ENCODE measurements around the gene GABRB1.

DNA sequence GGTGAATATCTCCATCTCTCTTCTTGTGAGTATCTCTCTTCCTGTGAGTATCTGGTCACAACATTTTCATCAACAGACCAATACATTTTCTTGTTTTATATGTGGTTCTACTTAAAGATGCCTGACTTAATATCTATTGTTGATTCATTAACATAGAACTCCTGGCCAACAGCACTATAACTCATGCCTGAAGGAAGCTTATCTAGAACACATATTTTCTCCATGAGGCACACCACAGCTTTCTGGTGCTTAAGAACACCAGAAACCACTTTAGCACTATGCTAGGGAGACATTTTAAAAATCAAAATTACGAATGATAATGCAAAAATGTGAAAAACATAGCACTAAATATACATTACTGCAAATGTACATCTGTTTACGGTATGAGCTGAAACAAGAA is 190.4 kb downstream of the GABRB1 start:
- TF ChIP-seq CTCF (IDR thresholded peaks at IDR 0.05) (no peak), POLR2A (IDR thresholded peaks at IDR 0.05) (no peak)

Data from adrenal gland (tissue), 5 donors.